Esophagus muscularis mucosa (tissue), 3 donors: ENCODE measurements around the gene GATD1.

Source experiments
- POLR2A ChIP-seq: fragments of 450-650 bp; IDR thresholded peaks from one replicate; pipeline ENCODE4 v1.6.1; 2017; ENCODE audit warnings: antibody characterized with exemption, moderate library complexity, mild to moderate bottlenecking, low read depth
- TF ChIP-seq, protein P1 (sequence below), 3 experiments: fragments of 200-600 bp in 2 of 3; fragments of 450-650 bp in 1 of 3; sonication (generic) in 2 of 3; IDR thresholded peaks; one replicate each; pipeline ENCODE4 v1.5.1; 2017 to 2019; ENCODE audit warnings: antibody characterized with exemption in 3 of 3, mild to moderate bottlenecking in 2 of 3, moderate library complexity in 1 of 3

DNA sequence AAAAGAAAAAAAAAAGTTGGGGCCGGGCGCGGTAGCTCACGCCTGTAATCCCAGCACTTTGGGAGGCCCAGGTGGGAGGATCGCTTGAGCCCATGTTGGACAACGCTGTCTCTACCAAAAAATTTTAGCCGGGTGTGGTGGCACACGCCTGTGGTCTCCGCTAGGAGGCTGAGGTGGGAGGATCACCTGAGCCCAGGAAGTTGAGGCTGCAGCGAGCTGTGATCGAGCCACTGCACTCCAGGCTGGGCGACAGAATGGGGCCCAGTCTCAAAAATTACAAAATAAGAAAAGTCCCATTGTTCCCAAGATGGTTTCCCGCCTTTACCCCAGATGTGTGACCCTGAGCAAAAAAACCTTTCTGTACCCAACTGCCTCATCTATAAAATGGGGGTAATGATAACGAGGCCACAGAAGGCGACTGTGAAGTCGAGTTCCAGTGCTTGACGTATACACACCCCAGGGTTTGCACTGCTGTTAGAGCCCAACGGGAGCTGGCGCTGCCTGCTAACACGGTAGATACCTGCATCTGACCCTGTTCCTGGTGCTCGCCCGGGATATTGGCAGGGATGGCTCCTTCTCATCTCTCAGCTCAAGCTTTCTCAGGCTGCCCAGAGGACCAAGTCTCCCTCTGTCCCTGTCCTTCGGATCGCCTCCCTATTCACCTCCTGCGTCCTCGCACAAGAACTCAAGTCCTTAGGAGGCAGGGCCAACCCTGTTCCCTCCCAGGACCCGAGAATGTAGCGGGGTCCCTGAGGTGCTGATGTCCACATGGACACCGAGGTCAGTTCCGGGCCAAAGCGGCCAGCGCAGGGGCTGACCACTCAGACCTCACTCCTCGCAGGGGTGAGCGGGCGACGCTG, 31.4 kb upstream of the GATD1 start:
- TF ChIP-seq, protein P1, sequence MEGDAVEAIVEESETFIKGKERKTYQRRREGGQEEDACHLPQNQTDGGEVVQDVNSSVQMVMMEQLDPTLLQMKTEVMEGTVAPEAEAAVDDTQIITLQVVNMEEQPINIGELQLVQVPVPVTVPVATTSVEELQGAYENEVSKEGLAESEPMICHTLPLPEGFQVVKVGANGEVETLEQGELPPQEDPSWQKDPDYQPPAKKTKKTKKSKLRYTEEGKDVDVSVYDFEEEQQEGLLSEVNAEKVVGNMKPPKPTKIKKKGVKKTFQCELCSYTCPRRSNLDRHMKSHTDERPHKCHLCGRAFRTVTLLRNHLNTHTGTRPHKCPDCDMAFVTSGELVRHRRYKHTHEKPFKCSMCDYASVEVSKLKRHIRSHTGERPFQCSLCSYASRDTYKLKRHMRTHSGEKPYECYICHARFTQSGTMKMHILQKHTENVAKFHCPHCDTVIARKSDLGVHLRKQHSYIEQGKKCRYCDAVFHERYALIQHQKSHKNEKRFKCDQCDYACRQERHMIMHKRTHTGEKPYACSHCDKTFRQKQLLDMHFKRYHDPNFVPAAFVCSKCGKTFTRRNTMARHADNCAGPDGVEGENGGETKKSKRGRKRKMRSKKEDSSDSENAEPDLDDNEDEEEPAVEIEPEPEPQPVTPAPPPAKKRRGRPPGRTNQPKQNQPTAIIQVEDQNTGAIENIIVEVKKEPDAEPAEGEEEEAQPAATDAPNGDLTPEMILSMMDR (IDR thresholded peaks at IDR 0.05), result no peak
- no peak for TF ChIP-seq POLR2A
